B cell (primary cell): Measurements from ENCODE around the gene TSKU. TPM values are rescaled to one million over a fixed set of nuclear protein-coding genes. Genes with fewer than 3 reads are reported as not detected.

Source experiments
- ATAC-seq: fragments of 200-7000 bp; cut with Tn5 transposase; one replicate; pipeline ENCODE4 v1.10.0; 2021; ENCODE audit warnings: low read depth, mild to moderate bottlenecking, moderate number of reproducible peaks, moderate library complexity
- CTCF ChIA-PET: fragments of 350-600 bp; sonication (Branson Sonifier 250); formaldehyde crosslinking; loops from one replicate; lab custom pipeline; 2021; ENCODE audit warnings: antibody characterized with exemption, inconsistent platforms; lab: Charles Lee
- POLR2A ChIA-PET: fragments of 350-600 bp; sonication (Branson Sonifier 250); formaldehyde crosslinking; loops from one replicate; lab custom pipeline; 2021; ENCODE audit warnings: antibody characterized with exemption; lab: Charles Lee
- DNase-seq: peaks from one replicate; pipeline ENCODE4 v3.0.0; 2013
- H2AFZ ChIP-seq: 2 replicates; pipeline ENCODE4 v1.6.1; 2012; ENCODE audit warnings: mild to moderate bottlenecking, low read depth, low read length; ENCODE audit not compliant: insufficient read depth, poor library complexity, severe bottlenecking
- H3K27ac ChIP-seq, 2 donors: 1 replicate in 1 of 2; 2 replicates in 1 of 2; pipeline ENCODE4 v1.5.1; 2012 to 2013; ENCODE audit warnings: low read length in 2 of 2, mild to moderate bottlenecking in 2 of 2, moderate library complexity in 1 of 2
- H3K27me3 ChIP-seq, 4 experiments: fragments of 200-600 bp in 1 of 4; sonication (generic) in 1 of 4; replicated peaks in 1 of 4; 1 replicate in 2 of 4; 2 replicates in 2 of 4; pipeline versions ENCODE4 v1.6.1 to v1.7.0; 2013 to 2016; ENCODE audit warnings: low read length in 3 of 4, mild to moderate bottlenecking in 2 of 4, mixed read lengths in 1 of 4, moderate library complexity in 1 of 4; ENCODE audit not compliant: insufficient read depth in 4 of 4, control insufficient read depth in 3 of 4; ENCODE audit errors: control extremely low read depth in 1 of 4
- H3K36me3 ChIP-seq, 2 experiments: replicated peaks in 1 of 2; 1 replicate in 1 of 2; 2 replicates in 1 of 2; pipeline versions ENCODE4 v1.6.1 to v1.7.1; 2013; ENCODE audit warnings: low read length in 1 of 2; ENCODE audit not compliant: insufficient read depth in 2 of 2, control insufficient read depth in 1 of 2; ENCODE audit errors: control extremely low read depth in 1 of 2, extremely low read depth in 1 of 2
- H3K4me1 ChIP-seq, 2 donors: fragments of 200-600 bp in 1 of 2; sonication (generic) in 1 of 2; 1 replicate in 1 of 2; 2 replicates in 1 of 2; pipeline versions ENCODE4 v1.5.1 to v1.6.1; 2013 to 2017; ENCODE audit warnings: low read length in 2 of 2; ENCODE audit not compliant: control insufficient read depth in 2 of 2, insufficient read depth in 2 of 2
- H3K4me2 ChIP-seq: replicated peaks from 2 replicates; pipeline ENCODE3; 2012; ENCODE audit warnings: mild to moderate bottlenecking, low read depth, low read length; ENCODE audit not compliant: poor library complexity, severe bottlenecking
- H3K4me3 ChIP-seq, 5 experiments: fragments of 200-600 bp in 1 of 5; sonication (generic) in 1 of 5; 1 replicate in 3 of 5; 2 replicates in 2 of 5; pipeline versions ENCODE4 v1.5.1 to v1.7.0; 2011 to 2016; ENCODE audit warnings: low read length in 4 of 5, mild to moderate bottlenecking in 4 of 5, low read depth in 2 of 5, control low read depth in 1 of 5, moderate library complexity in 1 of 5; ENCODE audit not compliant: insufficient read depth in 1 of 5; ENCODE audit errors: control extremely low read depth in 1 of 5, extremely low read depth in 1 of 5
- H3K79me2 ChIP-seq: fragments of 200-600 bp; sonication (generic); one replicate; pipeline ENCODE4 v1.6.0; 2016; ENCODE audit warnings: low read length; ENCODE audit not compliant: control insufficient read depth, insufficient read depth
- H3K9ac ChIP-seq: fragments of 200-600 bp; sonication (generic); 2 replicates; pipeline ENCODE4 v1.6.1; 2017; ENCODE audit warnings: mild to moderate bottlenecking, low read length, moderate library complexity
- H3K9me3 ChIP-seq, 3 donors: one replicate each; pipeline versions ENCODE4 v1.6.1 to v1.7.1; 2013; ENCODE audit warnings: low read length in 2 of 3; ENCODE audit not compliant: control insufficient read depth in 2 of 3, insufficient read depth in 1 of 3; ENCODE audit errors: control extremely low read depth in 1 of 3
- H4K20me1 ChIP-seq: 2 replicates; pipeline ENCODE4 v1.6.0; 2012; ENCODE audit warnings: mild to moderate bottlenecking, low read length; ENCODE audit not compliant: insufficient read depth, control insufficient read depth, poor library complexity, severe bottlenecking
- H3K27ac Mint-ChIP-seq: one replicate; pipeline ENCODE4 v1.8.0; 2021; ENCODE audit warnings: mixed read lengths
- H3K27me3 Mint-ChIP-seq: one replicate; pipeline ENCODE4 v1.8.0; 2021; ENCODE audit warnings: mixed read lengths
- H3K4me1 Mint-ChIP-seq: one replicate; pipeline ENCODE4 v1.8.0; 2021; ENCODE audit warnings: mixed read lengths
- H3K4me3 Mint-ChIP-seq: one replicate; pipeline ENCODE4 v1.8.0; 2021; ENCODE audit warnings: mixed read lengths
- H3K9me3 Mint-ChIP-seq: one replicate; pipeline ENCODE4 v1.8.0; 2022; ENCODE audit warnings: mixed read lengths; ENCODE audit not compliant: insufficient read depth
- EZH2 ChIP-seq: IDR thresholded peaks from 2 replicates; pipeline ENCODE4 v1.6.1; 2012; ENCODE audit warnings: borderline replicate concordance, low read depth, mild to moderate bottlenecking, moderate library complexity, low read length; ENCODE audit not compliant: insufficient read depth, poor library complexity, severe bottlenecking
- WGBS: methylation state at CpG from one replicate; pipeline ENCODE4 v1.1.5; 2013; ENCODE audit warnings: missing lambda C conversion rate; ENCODE audit not compliant: insufficient coverage; 5-methylcytosine and 5-hydroxymethylcytosine counted together
- intact Hi-C: fragments of 100-400 bp; cut with micrococcal nuclease; formaldehyde crosslinking; loops from one replicate; pipeline ENCODE4 v1.10.0; 2022
- polyA plus RNA-seq: library from polyadenylated mRNA; depleted of rRNA; stranded (reverse); fragments of >200 nt; gene quantifications from 2 replicates; pipeline ENCODE4 v1.2.3, GENCODE V29; 2012
- total RNA-seq, 2 donors: library from RNA; stranded (reverse); fragments of 120-200 nt in 1 of 2; gene quantifications; 1 replicate in 1 of 2; 2 replicates in 1 of 2; pipeline versions ENCODE4 v1.2.3 to v1.2.4, GENCODE V29; 2013 to 2022
- TF ChIP-seq, protein P1 (sequence below): fragments of 200-600 bp; IDR thresholded peaks from one replicate; pipeline ENCODE4 v1.8.0; 2022; ENCODE audit warnings: antibody characterized with exemption, mild to moderate bottlenecking

The TSKU gene
- total and polyA plus RNA-seq, 2 donors (not counting 1 experiment from before 2014, with no cell fraction given): not detected

- Histone ChIP-seq H3K4me3 (no peak overlapping the region), H3K27ac (no peak overlapping the region), H3K9ac (no peak overlapping the region), H3K4me1 (no peaks in the 10 kb centered on the region), H3K79me2 (no peaks in the 10 kb centered on the region), H3K9me3 (no peaks in the 10 kb centered on the region), H4K20me1 (no peaks in the 10 kb centered on the region), H2AFZ (no peak overlapping the region), H3K36me3 (no peaks in the 10 kb centered on the region), H3K27me3 (peaks cover 0 to under 1% (median 0%) of the 10 kb centered on the region in 4 experiments), H3K4me2 (no peak overlapping the region)
- Mint-ChIP-seq H3K4me1 (no peaks in the 10 kb centered on the region), H3K27me3 (peaks cover 23% of the 10 kb centered on the region), H3K4me3 (no peak overlapping the region), H3K27ac (no peak overlapping the region), H3K9me3 (no peaks in the 10 kb centered on the region)
- ATAC-seq (no peak), DNase-seq (no peak)
- TF ChIP-seq, protein P1, sequence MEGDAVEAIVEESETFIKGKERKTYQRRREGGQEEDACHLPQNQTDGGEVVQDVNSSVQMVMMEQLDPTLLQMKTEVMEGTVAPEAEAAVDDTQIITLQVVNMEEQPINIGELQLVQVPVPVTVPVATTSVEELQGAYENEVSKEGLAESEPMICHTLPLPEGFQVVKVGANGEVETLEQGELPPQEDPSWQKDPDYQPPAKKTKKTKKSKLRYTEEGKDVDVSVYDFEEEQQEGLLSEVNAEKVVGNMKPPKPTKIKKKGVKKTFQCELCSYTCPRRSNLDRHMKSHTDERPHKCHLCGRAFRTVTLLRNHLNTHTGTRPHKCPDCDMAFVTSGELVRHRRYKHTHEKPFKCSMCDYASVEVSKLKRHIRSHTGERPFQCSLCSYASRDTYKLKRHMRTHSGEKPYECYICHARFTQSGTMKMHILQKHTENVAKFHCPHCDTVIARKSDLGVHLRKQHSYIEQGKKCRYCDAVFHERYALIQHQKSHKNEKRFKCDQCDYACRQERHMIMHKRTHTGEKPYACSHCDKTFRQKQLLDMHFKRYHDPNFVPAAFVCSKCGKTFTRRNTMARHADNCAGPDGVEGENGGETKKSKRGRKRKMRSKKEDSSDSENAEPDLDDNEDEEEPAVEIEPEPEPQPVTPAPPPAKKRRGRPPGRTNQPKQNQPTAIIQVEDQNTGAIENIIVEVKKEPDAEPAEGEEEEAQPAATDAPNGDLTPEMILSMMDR: no peak
- no peak for TF ChIP-seq EZH2
- intact Hi-C loops: loop anchor here (10.0 kb wide), 1 partner anchor 180 kb away; no protein-coding TSS in a partner anchor
- CTCF ChIA-PET: interaction anchor here (0.7 to 5.0 kb wide), 13 partner anchors 10 to 884 kb away, joined by 3 to 43 read pairs (median 3); no protein-coding TSS in a partner anchor
- POLR2A ChIA-PET: no interaction called here
- 87% methylated on average over 11 of the region's 12 CpGs for WGBS
These were observed 48.4 kb upstream of the TSKU start for GRCh38 chr11:76734456-76735420.

DNA sequence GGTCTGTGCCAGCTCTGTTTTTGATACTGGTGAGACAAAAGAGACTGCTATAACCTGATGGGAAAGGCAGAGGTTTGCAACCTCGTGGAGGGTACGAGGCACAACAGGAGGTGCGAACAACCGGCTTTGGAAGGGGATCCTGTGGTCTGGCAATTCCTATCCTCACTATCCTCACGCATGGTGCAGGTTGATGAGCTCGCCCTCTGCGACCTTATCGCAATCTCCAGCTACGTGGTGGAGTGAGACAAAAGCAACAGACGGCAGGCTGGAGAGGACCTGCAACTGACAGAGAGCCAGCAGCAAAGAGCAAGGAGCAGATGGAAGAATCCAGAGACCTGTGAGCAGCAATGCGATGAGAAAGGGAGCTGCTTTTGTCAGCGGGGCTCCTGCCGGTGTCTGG, 47.3 kb upstream of the TSKU start:
- DNase-seq: no peak
- ATAC-seq: no peak
- Mint-ChIP-seq H3K9me3 (no peaks in the 10 kb centered on the region), H3K27ac (no peak overlapping the region), H3K27me3 (peaks cover 24% of the 10 kb centered on the region), H3K4me3 (no peak overlapping the region), H3K4me1 (no peaks in the 10 kb centered on the region)
- 92% methylated on average over 13 of the region's 13 CpGs for WGBS
- H2AFZ ChIP-seq: no peak overlapping the region
- H3K4me1 ChIP-seq: no peaks in the 10 kb centered on the region
- ChIA-PET POLR2A (no interaction called here), CTCF (interaction anchor here (1.9 to 5.0 kb wide), 4 partner anchors 14 to 355 kb away, joined by 13 to 43 read pairs (median 20); no protein-coding TSS in a partner anchor)
- no peak overlapping the region for H3K9ac ChIP-seq
- H3K4me2 ChIP-seq: no peak overlapping the region
- intact Hi-C loops: loop anchor here (10.0 kb wide), 1 partner anchor 179 kb away; no protein-coding TSS in a partner anchor
- H3K79me2 ChIP-seq: no peaks in the 10 kb centered on the region
- H3K36me3 ChIP-seq: no peaks in the 10 kb centered on the region
- no peaks in the 10 kb centered on the region for H4K20me1 ChIP-seq
- H3K27ac ChIP-seq: no peak overlapping the region
- H3K4me3 ChIP-seq: no peak overlapping the region
- H3K27me3 ChIP-seq: peaks cover 0 to 6% (median 0%) of the 10 kb centered on the region in 4 experiments
- H3K9me3 ChIP-seq: no peaks in the 10 kb centered on the region
- TF ChIP-seq EZH2: no peak
- TF ChIP-seq, protein P1: no peak
